ENCODE measurements around the gene TSPAN15. TPM values are rescaled to one million over a fixed set of nuclear protein-coding genes. Genes with fewer than 3 reads are reported as not detected.

TSPAN15 gene
- total RNA-seq, 2 donors from 2014 or later = 20.3 to 28.7 TPM

DNA sequence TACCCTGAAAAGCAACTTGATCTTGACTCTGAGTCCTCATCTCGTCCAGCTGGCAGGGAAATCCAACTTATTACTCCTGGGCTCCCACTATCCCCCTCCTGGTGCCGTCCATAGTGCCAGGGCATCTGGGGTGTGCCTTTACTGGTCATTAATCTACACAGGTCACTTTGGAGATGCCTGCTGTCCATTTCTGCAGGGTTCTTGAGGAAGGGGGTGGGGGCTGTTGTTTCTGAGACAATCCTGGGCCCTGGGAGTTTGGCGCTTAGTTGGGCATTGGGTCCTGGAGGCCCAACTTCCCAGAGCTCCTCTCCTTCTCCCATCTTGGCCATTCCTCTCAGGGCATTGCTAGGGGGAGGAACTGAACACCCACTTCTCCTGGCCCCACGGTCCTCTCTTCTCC is 28.6 kb upstream of the TSPAN15 start:
- Mint-ChIP-seq H3K36me3 (ENCODE audit: low read depth) (peaks cover 4% of the 10 kb centered on the region), H3K27ac (peak overlapping the region; percentile 79), H3K27me3 (no peaks in the 10 kb centered on the region), H3K4me1 (peaks cover 41% of the 10 kb centered on the region), H3K4me3 (no peak overlapping the region)
- no peaks in the 10 kb centered on the region for H3K9me3 ChIP-seq (ENCODE audit: control insufficient read depth, low read length, poor library complexity, severe bottlenecking)
- DNase-seq = no peak
- no peak for ATAC-seq

DNA sequence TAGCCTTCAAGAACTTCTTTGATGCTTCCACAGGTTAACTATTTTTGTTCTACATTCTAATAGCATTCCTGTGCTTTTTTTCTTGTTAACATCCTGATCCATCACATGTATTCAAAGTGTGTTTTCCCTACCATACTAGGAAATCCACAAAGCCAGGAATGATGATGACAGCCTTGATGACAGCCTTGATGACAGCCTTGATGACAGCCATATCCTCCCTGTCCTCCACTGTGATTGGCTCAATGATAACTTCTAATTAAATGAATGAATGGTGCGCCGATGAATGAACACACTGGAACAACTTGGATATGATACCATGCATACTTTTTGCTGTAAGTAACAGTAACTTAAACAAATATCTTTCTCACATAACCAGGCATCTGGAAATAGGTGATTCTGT is 26.2 kb upstream of the TSPAN15 start:
- peaks cover 44% of the 10 kb centered on the region for H3K4me1 Mint-ChIP-seq
- no peaks in the 10 kb centered on the region for H3K9me3 ChIP-seq (ENCODE audit: control insufficient read depth, low read length, poor library complexity, severe bottlenecking)
- H3K27ac Mint-ChIP-seq = peak overlapping the region; percentile 96
- H3K4me3 Mint-ChIP-seq = peak overlapping the region; percentile 31
- peaks cover 4% of the 10 kb centered on the region for H3K36me3 Mint-ChIP-seq (ENCODE audit: low read depth)
- no peaks in the 10 kb centered on the region for H3K27me3 Mint-ChIP-seq
- DNase-seq (no peak), ATAC-seq (no peak)

- peaks cover 4% of the 10 kb centered on the region for H3K36me3 Mint-ChIP-seq (ENCODE audit: low read depth)
- H3K27ac Mint-ChIP-seq = peak overlapping the region; percentile 96
- H3K9me3 ChIP-seq (ENCODE audit: control insufficient read depth, low read length, poor library complexity, severe bottlenecking) = no peaks in the 10 kb centered on the region
- no peaks in the 10 kb centered on the region for H3K27me3 Mint-ChIP-seq
- DNase-seq (peak; percentile 31 to 43 (median 35)), ATAC-seq (peak; percentile 94)
- H3K4me1 Mint-ChIP-seq = peaks cover 44% of the 10 kb centered on the region
- peak overlapping the region; percentile 2 for H3K4me3 Mint-ChIP-seq
Measured at GRCh38 chr10:69425511-69426298, 25.6 kb upstream of the TSPAN15 start.

DNA sequence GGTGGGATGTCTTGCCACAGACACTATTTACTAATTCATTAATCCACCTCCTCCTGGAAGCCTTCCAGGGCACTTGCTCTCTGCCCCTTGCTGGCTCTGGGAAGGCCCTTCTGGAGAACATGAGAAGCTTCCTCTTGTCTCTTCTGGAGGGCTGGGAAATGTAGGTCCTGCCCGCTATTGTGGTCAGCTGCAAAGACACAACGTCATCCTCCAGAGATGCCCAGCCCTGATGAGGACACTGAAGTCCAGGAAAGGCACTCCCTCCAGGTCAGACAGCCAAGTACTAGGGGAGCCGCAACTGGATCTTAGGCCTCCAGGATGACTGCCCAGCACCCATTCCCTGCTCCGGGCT is 24.9 kb upstream of the TSPAN15 start:
- DNase-seq = no peak
- H3K4me1 Mint-ChIP-seq = peaks cover 44% of the 10 kb centered on the region

DNA sequence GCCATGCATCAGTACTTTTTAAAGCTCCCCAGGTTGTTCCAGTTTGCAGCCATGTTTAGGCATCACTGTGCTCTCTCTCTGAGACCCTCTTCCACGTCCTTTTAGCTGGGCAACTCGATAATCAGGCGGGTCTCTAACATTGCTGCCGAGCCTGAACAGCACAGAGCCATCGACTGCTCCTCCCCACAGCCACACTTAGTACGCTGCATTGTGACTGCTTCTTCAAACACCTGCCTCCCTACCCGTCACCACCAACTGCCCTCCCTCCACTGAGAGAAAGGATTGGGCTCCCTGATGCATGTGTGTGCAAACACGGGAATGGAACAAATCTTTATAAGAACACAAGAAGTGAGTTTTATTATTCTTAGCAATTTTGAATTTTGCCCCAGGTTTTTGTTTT is 23.1 kb upstream of the TSPAN15 start:
- Mint-ChIP-seq H3K27ac (peak overlapping the region; percentile 96), H3K36me3 (ENCODE audit: low read depth) (peaks cover 4% of the 10 kb centered on the region), H3K27me3 (no peaks in the 10 kb centered on the region), H3K4me3 (peak overlapping the region; percentile 31), H3K4me1 (peaks cover 37% of the 10 kb centered on the region)
- no peaks in the 10 kb centered on the region for H3K9me3 ChIP-seq (ENCODE audit: control insufficient read depth, low read length, poor library complexity, severe bottlenecking)
- ATAC-seq = no peak
- no peak for DNase-seq

More for the DNA sequence above, 24.9 kb upstream of the TSPAN15 start:
- H3K36me3 Mint-ChIP-seq (ENCODE audit: low read depth) = peaks cover 4% of the 10 kb centered on the region
- H3K4me3 Mint-ChIP-seq = peak overlapping the region; percentile 28
- no peak for ATAC-seq
- H3K9me3 ChIP-seq (ENCODE audit: control insufficient read depth, low read length, poor library complexity, severe bottlenecking) = no peaks in the 10 kb centered on the region
- no peaks in the 10 kb centered on the region for H3K27me3 Mint-ChIP-seq
- peak overlapping the region; percentile 96 for H3K27ac Mint-ChIP-seq

- ATAC-seq = no peak
- H3K4me1 Mint-ChIP-seq = peaks cover 11% of the 10 kb centered on the region
- H3K27ac Mint-ChIP-seq = no peak overlapping the region
- no peaks in the 10 kb centered on the region for H3K9me3 ChIP-seq (ENCODE audit: control insufficient read depth, low read length, poor library complexity, severe bottlenecking)
- no peaks in the 10 kb centered on the region for H3K36me3 Mint-ChIP-seq (ENCODE audit: low read depth)
- peaks cover 28% of the 10 kb centered on the region for H3K27me3 Mint-ChIP-seq
- H3K4me3 Mint-ChIP-seq = no peak overlapping the region
- no peak for DNase-seq
Measured at GRCh38 chr10:69434169-69434568, 17.1 kb upstream of the TSPAN15 start.

- DNase-seq = no peak
- Mint-ChIP-seq H3K36me3 (ENCODE audit: low read depth) (no peaks in the 10 kb centered on the region), H3K4me1 (peaks cover 11% of the 10 kb centered on the region), H3K27me3 (peaks cover 32% of the 10 kb centered on the region), H3K4me3 (no peak overlapping the region), H3K27ac (no peak overlapping the region)
- ATAC-seq = no peak
- H3K9me3 ChIP-seq (ENCODE audit: control insufficient read depth, low read length, poor library complexity, severe bottlenecking) = no peaks in the 10 kb centered on the region
Measured at GRCh38 chr10:69434926-69435325, 16.3 kb upstream of the TSPAN15 start.

- no peak overlapping the region for H3K27ac Mint-ChIP-seq
- no peaks in the 10 kb centered on the region for H3K9me3 ChIP-seq (ENCODE audit: control insufficient read depth, low read length, poor library complexity, severe bottlenecking)
- H3K4me3 Mint-ChIP-seq = no peak overlapping the region
- no peaks in the 10 kb centered on the region for H3K36me3 Mint-ChIP-seq (ENCODE audit: low read depth)
- H3K27me3 Mint-ChIP-seq = peaks cover 32% of the 10 kb centered on the region
- DNase-seq (no peak), ATAC-seq (no peak)
- H3K4me1 Mint-ChIP-seq = peaks cover 11% of the 10 kb centered on the region
Measured at GRCh38 chr10:69435966-69436520, 15.2 kb upstream of the TSPAN15 start.

DNA sequence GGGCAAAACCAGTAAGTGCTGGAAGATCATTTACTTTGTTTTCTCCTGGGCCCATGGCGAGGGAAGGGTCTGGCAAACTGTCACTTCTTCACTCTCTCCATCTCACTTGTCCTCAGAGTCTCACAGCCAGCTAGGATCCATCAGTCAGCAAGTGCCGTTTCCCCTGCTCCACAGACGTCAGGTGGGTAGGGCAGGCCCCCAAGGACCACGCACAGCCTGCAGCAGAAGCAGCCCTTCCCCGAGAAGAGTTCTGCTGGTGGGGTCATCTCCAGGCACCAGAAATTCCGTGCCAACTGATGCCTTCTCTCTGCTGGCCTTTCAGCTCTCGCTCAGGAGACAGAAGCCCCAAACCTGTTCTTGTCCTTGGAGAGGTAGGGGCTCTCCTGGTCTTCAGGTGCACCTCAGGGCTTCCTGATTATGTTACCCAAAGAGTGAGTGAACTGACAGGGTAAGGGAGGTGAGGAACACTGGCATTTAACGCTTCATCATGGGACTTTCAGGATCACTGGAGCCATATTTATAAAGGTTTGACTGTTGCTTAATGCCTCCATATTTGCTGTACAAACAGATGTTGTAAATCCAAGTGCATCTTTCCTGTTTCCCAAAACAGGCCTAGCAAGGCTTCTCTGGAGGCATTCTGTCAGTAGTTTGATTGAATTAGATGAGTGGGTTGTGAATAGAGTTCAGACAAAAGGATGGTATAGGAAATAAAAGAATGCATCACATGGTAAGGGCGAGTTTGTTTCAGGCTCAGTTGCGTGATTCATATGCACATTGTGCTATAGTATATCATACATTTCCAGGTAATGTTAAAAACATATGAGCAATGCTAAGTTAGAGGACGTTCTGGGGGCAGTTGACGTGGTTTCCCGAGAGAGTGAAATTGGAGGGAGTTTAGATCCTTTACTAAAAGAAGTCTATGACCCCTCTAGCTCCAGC is 13.7 kb upstream of the TSPAN15 start:
- no peak overlapping the region for H3K4me3 Mint-ChIP-seq
- H3K4me1 Mint-ChIP-seq = peaks cover 11% of the 10 kb centered on the region
- H3K27me3 Mint-ChIP-seq = peaks cover 39% of the 10 kb centered on the region
- H3K36me3 Mint-ChIP-seq (ENCODE audit: low read depth) = no peaks in the 10 kb centered on the region
- H3K27ac Mint-ChIP-seq = no peak overlapping the region
- ATAC-seq (no peak), DNase-seq (no peak)
- no peaks in the 10 kb centered on the region for H3K9me3 ChIP-seq (ENCODE audit: control insufficient read depth, low read length, poor library complexity, severe bottlenecking)

DNA sequence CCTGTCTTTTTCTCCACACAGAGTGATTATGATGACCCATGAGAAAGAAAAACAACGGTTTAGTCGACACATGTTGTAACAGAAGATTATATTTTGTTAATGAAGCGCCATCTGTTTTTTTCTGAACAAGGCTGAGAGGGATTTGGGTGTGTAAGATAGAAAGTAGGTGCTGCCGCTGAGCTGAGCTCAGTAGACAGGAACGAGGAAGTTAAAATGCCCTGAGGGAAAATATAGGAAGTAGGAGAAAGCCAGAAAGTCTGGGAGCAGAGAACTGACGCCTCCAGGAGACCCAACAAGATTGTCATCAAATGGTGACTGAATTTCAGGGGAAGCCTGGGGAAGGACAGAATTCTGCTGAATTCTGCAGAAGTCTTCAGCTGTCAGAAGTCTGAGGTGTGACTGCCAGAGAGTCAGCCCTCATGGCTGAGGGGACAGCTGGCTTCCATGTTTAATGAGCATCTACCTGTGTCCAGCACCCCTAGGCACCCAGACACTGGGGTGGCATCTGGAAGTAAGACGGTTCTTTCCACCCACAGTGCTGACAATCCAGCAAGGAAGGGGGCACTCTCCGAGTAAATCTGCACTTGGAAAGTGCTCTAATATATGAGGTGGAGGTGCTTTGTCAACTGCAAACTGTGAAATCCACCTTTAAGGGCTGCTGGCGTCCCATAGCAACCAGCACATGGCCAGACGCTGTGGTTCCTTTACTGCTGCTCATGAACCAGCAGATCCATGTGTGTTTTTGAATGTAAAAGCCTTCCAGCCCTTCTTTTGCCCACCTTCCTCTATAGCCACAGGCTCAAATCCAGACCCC is 12.5 kb upstream of the TSPAN15 start:
- H3K9me3 ChIP-seq (ENCODE audit: control insufficient read depth, low read length, poor library complexity, severe bottlenecking) = no peaks in the 10 kb centered on the region
- Mint-ChIP-seq H3K27ac (no peak overlapping the region), H3K36me3 (ENCODE audit: low read depth) (peaks cover 2% of the 10 kb centered on the region), H3K4me3 (no peak overlapping the region), H3K27me3 (peaks cover 39% of the 10 kb centered on the region), H3K4me1 (peaks cover 11% of the 10 kb centered on the region)
- ATAC-seq (no peak), DNase-seq (no peak)

GRCh38 chr10:69439350-69439739 is 11.9 kb upstream of the TSPAN15 start:
- ATAC-seq (no peak), DNase-seq (no peak)
- H3K9me3 ChIP-seq (ENCODE audit: control insufficient read depth, low read length, poor library complexity, severe bottlenecking) = no peaks in the 10 kb centered on the region
- H3K4me1 Mint-ChIP-seq = peaks cover 7% of the 10 kb centered on the region
- no peak overlapping the region for H3K4me3 Mint-ChIP-seq
- peaks cover 35% of the 10 kb centered on the region for H3K27me3 Mint-ChIP-seq
- no peak overlapping the region for H3K27ac Mint-ChIP-seq
- H3K36me3 Mint-ChIP-seq (ENCODE audit: low read depth) = peaks cover 2% of the 10 kb centered on the region

- H3K9me3 ChIP-seq (ENCODE audit: control insufficient read depth, low read length, poor library complexity, severe bottlenecking) = no peaks in the 10 kb centered on the region
- Mint-ChIP-seq H3K4me1 (peaks cover 5% of the 10 kb centered on the region), H3K27ac (no peak overlapping the region), H3K4me3 (no peak overlapping the region), H3K27me3 (peaks cover 31% of the 10 kb centered on the region), H3K36me3 (ENCODE audit: low read depth) (peaks cover 2% of the 10 kb centered on the region)
- DNase-seq = no peak
- ATAC-seq = no peak
Measured at GRCh38 chr10:69439813-69440506, 11.3 kb upstream of the TSPAN15 start.

Data from T-helper 17 cell (primary cell).